T-helper 2 cell treated with Interferon-gamma antibody and Interleukin-4, amounts not matched to agents 100 ng/mL and 5 ng/mL, for 36 hours (primary cell): ENCODE measurements around the gene KCNH3. TPM values are rescaled to one million over a fixed set of nuclear protein-coding genes. Genes with fewer than 3 reads are reported as not detected.

Experiments used
- intact Hi-C: fragments of 100-400 bp; cut with micrococcal nuclease; formaldehyde crosslinking; loops from one replicate; pipeline ENCODE4 v1.15.1; 2023
- total RNA-seq: library from RNA; stranded (reverse); gene quantifications from 2 replicates; pipeline ENCODE4 v1.2.3, GENCODE V29; 2022

KCNH3 gene
- total RNA-seq, 1 donor from 2014 or later = 1.2 TPM

DNA sequence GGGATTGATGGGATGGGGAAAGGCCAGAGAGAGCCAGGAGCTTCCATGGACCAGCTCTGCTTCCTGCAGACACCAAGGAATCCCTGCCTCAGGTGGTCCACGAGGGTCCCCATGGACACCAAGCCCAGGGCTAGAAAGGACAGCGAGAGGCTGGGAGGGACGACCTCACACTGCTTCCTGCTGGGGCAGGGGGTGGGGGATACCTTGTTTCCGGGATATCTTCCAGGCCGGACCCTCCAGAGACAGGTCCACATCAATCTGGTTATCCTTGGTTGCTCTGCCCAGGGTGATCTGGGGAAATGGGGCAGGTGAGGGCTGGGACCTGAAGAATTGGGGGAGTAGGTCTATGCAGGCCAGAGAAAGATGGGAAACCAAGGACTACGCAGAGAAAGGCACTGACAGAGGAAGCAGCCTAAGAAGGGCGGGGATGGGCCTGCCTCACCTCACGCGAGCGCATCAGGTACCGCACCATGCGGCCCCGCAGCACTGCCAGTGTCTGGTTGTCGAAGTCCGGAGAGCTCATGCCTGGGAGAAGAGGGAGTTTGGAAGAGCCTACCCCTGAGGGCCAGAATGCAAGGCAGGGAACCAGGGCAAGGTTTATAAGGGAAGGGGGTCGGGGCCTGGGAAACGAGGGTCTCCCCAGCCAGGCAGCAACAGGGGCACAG, 20.3 kb downstream of the KCNH3 start:
- intact Hi-C loops = no loop called here

GRCh38 chr12:49560695-49561094, 21.9 kb downstream of the KCNH3 start:
- intact Hi-C loops = loop anchor here (10.0 kb wide), 1 partner anchor 144 kb away; the partner anchor contains the start of gene FMNL3

GRCh38 chr12:49562233-49562632, 23.4 kb downstream of the KCNH3 start:
- intact Hi-C loops = loop anchor here (10.0 kb wide), 1 partner anchor 143 kb away; the partner anchor contains the start of gene FMNL3

GRCh38 chr12:49562831-49563230, 24.0 kb downstream of the KCNH3 start:
- intact Hi-C loops = loop anchor here (10.0 kb wide), 1 partner anchor 142 kb away; the partner anchor contains the start of gene FMNL3

DNA sequence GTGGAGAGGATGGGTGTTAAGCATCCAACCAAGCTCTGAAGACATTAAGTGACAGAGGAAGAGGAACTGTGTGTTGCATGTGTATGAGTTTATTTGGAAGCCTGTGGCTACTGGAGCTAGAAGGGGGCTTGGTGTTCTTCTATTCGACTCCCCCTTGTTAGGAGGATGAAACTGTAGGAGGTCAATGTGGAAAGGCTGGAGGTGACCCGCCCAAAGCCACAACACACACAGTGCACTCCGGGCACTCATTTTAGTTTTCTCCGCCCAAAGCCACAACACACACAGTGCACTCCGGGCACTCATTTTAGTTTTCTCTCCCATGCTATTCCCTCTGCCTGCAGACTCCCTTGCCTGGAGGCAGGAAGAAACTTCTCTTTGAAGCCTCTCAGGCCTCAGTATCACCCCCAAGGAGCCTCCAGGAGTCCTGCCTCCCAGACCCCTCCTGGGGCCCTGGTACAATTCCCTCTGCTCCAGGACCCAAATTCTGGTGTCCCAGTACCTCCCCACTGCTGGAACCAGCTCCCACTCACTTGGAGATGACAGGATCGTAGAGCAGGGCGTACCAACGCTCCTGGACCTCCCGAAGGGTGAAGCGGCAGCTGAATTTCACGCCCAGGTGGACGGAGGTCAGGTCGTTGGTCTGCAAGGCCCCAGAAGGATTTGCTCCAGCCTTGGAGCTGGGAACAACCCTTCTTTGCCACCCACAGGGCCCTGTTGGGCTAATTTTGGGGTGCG, 25.3 kb downstream of the KCNH3 start:
- intact Hi-C loops = loop anchor here (10.0 kb wide), 1 partner anchor 141 kb away; the partner anchor contains the start of gene FMNL3

- intact Hi-C loops = loop anchor here (10.0 kb wide), 1 partner anchor 140 kb away; the partner anchor contains the start of gene FMNL3
Measured at GRCh38 chr12:49564686-49565405, 26.0 kb downstream of the KCNH3 start.

DNA sequence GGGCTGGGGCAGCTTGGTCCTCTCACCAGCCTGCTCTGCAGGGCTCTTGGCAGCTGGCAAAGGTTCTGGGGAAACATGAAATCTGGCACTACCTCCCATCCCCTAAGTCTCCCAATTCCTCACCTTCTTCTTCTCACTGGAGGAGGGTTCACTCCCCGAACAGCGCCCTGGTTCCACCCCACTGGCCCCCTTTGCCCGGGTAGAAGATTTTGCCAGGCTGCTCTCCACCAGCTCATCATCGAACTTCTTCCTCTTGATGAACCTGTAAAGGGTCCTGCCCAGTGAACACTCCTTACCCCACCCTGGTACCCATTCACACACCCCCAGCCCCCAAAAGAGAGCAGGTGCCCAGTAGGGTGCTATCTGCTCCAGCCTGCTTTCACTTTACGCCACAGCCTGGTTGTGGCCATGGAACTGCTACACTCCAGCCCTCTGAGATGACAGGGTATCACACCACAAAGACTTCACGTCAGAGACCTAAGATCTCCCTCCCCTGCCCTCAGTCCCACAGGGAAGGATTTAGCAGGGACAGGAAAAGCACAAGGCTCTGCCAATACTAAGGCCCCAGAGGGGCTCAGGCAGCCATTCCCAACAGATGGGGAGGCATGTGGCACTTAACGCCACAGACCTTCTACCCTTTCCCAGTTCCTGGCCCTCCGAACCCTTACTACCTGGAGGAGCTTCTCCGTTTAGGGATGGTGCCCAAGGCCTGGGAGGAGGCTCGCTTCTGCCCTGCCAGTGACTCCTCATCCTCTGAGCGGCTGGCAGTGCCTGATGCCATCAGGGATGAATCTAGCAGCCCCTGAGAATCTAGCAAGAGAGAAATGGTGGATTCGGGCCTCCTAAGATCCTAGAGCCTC, 26.8 kb downstream of the KCNH3 start:
- intact Hi-C loops = loop anchor here (10.0 kb wide), 1 partner anchor 139 kb away; the partner anchor contains the start of gene FMNL3

GRCh38 chr12:49566361-49566760, 27.5 kb downstream of the KCNH3 start:
- intact Hi-C loops = loop anchor here (10.0 kb wide), 1 partner anchor 138 kb away; the partner anchor contains the start of gene FMNL3

DNA sequence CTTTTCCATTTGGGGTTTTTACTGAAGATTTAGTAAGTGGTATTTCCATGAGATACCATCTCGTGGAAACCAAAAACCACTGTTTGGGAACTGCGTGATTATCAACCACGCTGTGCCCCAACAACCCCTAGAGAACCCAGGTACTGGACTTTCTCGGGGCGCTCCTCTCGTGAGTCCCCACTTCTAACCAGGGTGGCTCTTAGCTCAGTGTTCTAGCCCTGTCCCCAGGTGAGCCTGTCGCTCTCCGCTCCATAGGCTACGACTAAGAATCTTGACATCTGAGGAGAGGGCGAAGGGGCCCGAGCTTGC, 28.4 kb downstream of the KCNH3 start:
- intact Hi-C loops = loop anchor here (10.0 kb wide), 1 partner anchor 138 kb away; the partner anchor contains the start of gene FMNL3

DNA sequence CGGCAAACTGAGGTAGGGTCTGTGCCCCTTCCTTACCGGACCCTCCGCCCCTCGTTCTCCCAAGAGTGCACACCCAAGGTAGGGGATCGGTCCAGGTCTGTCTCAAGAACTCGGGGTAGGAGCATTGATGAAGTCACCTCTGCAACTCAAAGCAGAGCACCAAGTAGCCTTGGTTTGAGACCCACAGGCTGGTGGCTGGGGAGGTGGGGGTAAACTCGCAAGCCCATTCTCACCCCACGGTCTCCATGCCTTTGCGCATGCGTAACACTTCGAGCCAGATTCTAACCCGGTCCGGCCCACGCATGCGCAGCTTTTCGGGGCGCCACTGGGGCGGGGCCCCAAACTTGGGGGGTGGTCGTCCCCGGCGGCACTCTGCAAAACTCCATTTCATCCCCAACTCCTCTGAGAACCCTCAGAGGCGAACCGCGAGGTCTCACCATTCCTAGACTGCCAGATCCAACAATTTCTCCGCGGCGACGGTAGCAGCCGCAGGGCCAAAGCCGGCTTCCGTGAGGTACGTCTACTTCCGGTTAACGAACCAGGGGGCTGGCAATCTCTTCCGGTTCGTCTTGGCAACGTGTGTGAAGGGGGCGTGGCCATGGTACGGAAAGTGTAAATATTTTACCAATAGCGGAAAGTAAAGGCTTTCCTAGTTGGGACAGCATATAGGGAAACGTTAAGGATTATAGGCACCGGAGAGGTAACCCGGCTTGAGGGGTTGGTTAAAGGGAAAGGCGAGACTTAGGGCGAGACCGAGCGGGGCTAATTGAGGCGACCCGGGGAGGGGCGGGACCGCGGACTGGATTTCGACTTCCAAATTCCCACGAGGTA, 29.0 kb downstream of the KCNH3 start, which contains the start of gene MCRS1:
MCRS1 (minus strand) TSS at position 532 of the 831 bp plus-strand sequence. CDS start 1,411 bp downstream, outside the sequence.
- intact Hi-C loops = loop anchor here (1.0 to 10.0 kb wide), 4 partner anchors 30 to 173 kb away; partner anchors contain the start of genes FMNL3, PRPF40B and TMBIM6

DNA sequence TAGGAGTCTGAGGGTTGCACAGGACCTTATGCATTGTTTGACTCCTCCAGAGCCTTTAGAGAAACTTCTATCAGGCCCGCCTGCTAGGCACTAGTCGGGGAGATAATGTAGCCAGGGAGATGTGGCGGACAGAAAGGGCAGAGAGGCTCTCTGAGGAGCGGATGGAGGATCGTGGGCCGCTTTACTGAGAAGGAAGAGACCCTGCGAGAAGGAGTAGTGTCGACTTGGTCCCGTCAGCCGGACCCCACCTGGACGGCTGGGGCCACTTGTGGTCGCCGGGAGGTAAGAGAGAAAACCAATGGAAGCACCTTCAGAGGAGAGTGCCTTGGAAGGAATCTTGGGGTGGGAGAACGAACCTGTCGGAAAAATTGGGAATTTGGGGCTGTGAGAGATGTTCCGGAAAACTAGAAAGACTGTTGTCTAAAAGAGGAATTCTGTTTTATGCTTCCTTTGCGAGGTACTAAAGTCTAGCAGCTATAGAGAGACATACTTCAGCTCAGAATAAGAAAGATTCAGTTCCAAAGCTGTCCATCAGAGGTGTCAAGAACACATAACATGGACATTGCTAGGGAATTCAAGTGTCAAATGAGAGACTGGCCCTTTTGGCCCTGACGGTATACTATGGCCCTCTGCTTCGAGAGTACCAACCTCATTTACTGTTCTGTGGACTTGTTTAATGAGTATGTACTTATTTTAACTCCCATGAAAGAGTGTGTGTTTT, 29.8 kb downstream of the KCNH3 start:
- intact Hi-C loops = loop anchor here (1.0 to 10.0 kb wide), 4 partner anchors 30 to 173 kb away; partner anchors contain the start of genes FMNL3, PRPF40B and TMBIM6

DNA sequence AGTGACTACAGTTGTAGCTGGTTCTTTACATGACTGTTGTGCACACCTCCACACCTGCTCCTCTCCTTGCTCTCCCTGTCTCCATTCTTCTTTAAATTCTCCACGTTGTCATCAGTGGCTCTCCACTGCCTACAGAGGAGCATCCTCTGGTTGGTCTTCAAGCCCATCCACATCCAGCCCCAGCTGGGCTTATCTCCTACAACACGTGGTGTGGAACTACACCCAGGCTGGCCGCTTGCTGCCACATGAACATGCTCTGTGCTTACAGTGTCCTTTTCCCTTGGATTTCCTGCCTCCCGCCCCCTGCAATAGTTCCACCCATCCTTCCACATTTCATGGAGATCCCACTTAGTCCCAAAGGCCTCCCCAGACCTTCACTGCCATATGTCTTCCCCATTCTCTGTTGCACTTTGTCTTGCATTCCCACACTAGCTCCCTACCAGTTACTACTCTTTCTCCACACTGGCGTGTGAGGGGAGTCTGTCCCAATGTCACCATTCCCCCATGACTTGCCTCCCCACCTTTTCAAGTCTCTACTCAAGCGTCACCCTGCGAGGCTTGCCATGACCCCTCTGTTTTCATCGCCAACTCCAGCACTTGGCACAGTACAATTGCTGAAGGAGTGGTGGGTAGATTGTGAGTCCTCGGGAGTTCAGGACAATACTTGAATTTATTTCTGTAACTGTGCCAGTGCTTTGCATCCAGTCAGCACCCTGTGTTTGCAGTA, 38.9 kb downstream of the KCNH3 start:
- intact Hi-C loops = no loop called here

DNA sequence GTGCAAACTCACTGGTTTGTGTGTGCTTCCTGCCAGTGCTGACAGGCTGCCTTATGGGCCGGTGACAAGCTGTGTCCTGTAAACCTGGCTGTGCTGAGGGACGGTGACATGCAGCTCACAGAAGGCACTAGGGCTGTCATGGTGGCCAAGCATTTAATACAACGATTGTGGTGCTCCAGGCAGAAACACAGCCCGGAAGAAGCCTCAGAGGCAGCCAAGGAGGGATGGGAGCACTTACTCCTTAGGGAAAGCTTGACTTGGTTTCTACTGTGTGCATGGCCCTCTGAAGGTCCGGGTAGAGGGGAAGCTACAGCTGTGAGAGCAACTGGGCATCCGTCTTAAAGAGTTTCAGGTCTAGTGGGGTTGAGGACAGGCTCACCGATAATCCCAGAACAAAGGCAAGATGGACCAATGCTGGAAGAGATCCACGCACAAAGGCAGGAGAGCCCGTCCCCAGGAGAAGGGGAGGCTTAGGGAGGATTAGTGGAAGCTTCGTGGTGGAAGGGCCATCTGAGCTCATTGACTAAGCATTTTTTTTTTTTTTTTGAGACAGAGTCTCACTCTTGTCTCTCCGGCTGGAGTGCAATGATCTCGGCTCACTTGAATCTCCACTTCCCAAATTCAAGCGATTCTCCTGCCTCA, 39.8 kb downstream of the KCNH3 start:
- intact Hi-C loops = no loop called here

GRCh38 chr12:49580572-49581535, 42.0 kb downstream of the KCNH3 start:
- intact Hi-C loops = loop anchor here (1.0 to 2.0 kb wide), 4 partner anchors 28 to 223 kb away; partner anchors contain the start of gene PRPF40B

- intact Hi-C loops = no loop called here
Measured at GRCh38 chr12:49582201-49582600, 43.4 kb downstream of the KCNH3 start.

- intact Hi-C loops = no loop called here
Measured at GRCh38 chr12:49582850-49583249, 44.0 kb downstream of the KCNH3 start.
